M059J (cell line): Measurements from ENCODE around the gene GPR183. TPM values are rescaled to one million over a fixed set of nuclear protein-coding genes. Genes with fewer than 3 reads are reported as not detected.

ENCODE experiments used
- DNase-seq: peaks from one replicate; pipeline ENCODE4 v3.0.0-alpha.2; 2012; ENCODE audit warnings: low read depth
- total RNA-seq: library from RNA; depleted of rRNA; stranded (reverse); fragments of >200 nt; shearing (Covaris generic); gene quantifications from 2 replicates; pipeline ENCODE4 v1.2.3, GENCODE V29; 2014

Gene GPR183
- total RNA-seq, 1 experiment from 2014 or later = 0.12 TPM

- no peak for DNase-seq
Observed at GRCh38 chr13:99295488-99296252, 11.5 kb downstream of the GPR183 start.

- no peak for DNase-seq
Observed at GRCh38 chr13:99294958-99295357, 12.2 kb downstream of the GPR183 start.

GRCh38 chr13:99294198-99294597, 13.0 kb downstream of the GPR183 start:
- no peak for DNase-seq

GRCh38 chr13:99293178-99293577, 14.0 kb downstream of the GPR183 start:
- DNase-seq = no peak

GRCh38 chr13:99290894-99291293, 16.3 kb downstream of the GPR183 start:
- no peak for DNase-seq

- DNase-seq = no peak
Observed at GRCh38 chr13:99289674-99290337, 17.4 kb downstream of the GPR183 start.

GRCh38 chr13:99289271-99289670, 17.9 kb downstream of the GPR183 start:
- DNase-seq = no peak

GRCh38 chr13:99288089-99288488, 19.1 kb downstream of the GPR183 start:
- no peak for DNase-seq

- no peak for DNase-seq
Observed at GRCh38 chr13:99287551-99287950, 19.6 kb downstream of the GPR183 start.

GRCh38 chr13:99285432-99286182, 21.6 kb downstream of the GPR183 start:
- no peak for DNase-seq

- DNase-seq = no peak
Observed at GRCh38 chr13:99282264-99283231, 24.7 kb downstream of the GPR183 start.

GRCh38 chr13:99281811-99282263, 25.4 kb downstream of the GPR183 start:
- no peak for DNase-seq

- DNase-seq = peak; percentile 73
Observed at GRCh38 chr13:99280166-99280565, 27.0 kb downstream of the GPR183 start.

GRCh38 chr13:99279637-99280036, 27.6 kb downstream of the GPR183 start:
- DNase-seq = no peak

- DNase-seq = no peak
Observed at GRCh38 chr13:99278843-99279242, 28.4 kb downstream of the GPR183 start.

GRCh38 chr13:99278200-99278599, 29.0 kb downstream of the GPR183 start:
- DNase-seq = no peak

- no peak for DNase-seq
Observed at GRCh38 chr13:99277629-99278028, 29.6 kb downstream of the GPR183 start.

- DNase-seq = no peak
Observed at GRCh38 chr13:99276706-99277105, 30.5 kb downstream of the GPR183 start.

GRCh38 chr13:99275093-99275469, 32.1 kb downstream of the GPR183 start:
- DNase-seq = peak; percentile 77

- DNase-seq = no peak
Observed at GRCh38 chr13:99273128-99273527, 34.1 kb downstream of the GPR183 start.

- no peak for DNase-seq
Observed at GRCh38 chr13:99272481-99272880, 34.7 kb downstream of the GPR183 start.
